Subcutaneous adipose tissue (tissue), 4 donors: ENCODE results near the gene PIEZO2. TPM values are rescaled to one million over a fixed set of nuclear protein-coding genes. Genes with fewer than 3 reads are reported as not detected.

Experiments used
- total RNA-seq, 4 donors: library from RNA; depleted of rRNA; stranded (reverse); fragments of >200 nt; gene quantifications; one replicate each; pipeline ENCODE4 v1.1.0, GENCODE V29; 2016
- TF ChIP-seq, protein P1 (sequence below): fragments of 450-650 bp; IDR thresholded peaks from one replicate; pipeline ENCODE4 v1.5.1; 2016; ENCODE audit warnings: low read depth, mild to moderate bottlenecking, control low read depth, antibody characterized with exemption, moderate library complexity

The PIEZO2 gene
- total RNA-seq, 4 donors from 2014 or later, result 0.85 to 2.2 (median 1.1) TPM

DNA sequence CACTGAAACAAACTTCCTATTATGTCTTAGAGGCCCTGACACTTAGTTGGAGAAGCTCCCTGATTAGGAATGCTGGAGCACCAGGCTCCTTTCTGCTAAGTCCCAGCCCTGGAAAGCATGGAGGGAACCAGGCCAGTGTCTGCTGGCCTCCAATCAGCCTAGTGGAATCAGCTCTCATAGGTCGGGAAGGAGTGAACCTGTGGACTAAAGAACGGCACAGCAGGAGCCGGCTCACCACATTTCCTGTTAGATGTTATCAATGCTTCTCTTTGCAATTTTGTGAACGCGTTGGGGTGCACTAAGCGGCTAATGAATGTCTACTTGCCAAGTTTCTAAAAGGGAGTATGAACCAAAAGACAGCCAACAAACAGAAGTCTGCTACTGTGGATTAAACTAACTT lies 326.9 kb downstream of the PIEZO2 start:
- TF ChIP-seq, protein P1, sequence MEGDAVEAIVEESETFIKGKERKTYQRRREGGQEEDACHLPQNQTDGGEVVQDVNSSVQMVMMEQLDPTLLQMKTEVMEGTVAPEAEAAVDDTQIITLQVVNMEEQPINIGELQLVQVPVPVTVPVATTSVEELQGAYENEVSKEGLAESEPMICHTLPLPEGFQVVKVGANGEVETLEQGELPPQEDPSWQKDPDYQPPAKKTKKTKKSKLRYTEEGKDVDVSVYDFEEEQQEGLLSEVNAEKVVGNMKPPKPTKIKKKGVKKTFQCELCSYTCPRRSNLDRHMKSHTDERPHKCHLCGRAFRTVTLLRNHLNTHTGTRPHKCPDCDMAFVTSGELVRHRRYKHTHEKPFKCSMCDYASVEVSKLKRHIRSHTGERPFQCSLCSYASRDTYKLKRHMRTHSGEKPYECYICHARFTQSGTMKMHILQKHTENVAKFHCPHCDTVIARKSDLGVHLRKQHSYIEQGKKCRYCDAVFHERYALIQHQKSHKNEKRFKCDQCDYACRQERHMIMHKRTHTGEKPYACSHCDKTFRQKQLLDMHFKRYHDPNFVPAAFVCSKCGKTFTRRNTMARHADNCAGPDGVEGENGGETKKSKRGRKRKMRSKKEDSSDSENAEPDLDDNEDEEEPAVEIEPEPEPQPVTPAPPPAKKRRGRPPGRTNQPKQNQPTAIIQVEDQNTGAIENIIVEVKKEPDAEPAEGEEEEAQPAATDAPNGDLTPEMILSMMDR, result no peak

- TF ChIP-seq, protein P1, result no peak
Measured at GRCh38 chr18:10820681-10821080, 328.7 kb downstream of the PIEZO2 start.

- TF ChIP-seq, protein P1, result no peak
Measured at GRCh38 chr18:10814336-10814735, 335.0 kb downstream of the PIEZO2 start.

DNA sequence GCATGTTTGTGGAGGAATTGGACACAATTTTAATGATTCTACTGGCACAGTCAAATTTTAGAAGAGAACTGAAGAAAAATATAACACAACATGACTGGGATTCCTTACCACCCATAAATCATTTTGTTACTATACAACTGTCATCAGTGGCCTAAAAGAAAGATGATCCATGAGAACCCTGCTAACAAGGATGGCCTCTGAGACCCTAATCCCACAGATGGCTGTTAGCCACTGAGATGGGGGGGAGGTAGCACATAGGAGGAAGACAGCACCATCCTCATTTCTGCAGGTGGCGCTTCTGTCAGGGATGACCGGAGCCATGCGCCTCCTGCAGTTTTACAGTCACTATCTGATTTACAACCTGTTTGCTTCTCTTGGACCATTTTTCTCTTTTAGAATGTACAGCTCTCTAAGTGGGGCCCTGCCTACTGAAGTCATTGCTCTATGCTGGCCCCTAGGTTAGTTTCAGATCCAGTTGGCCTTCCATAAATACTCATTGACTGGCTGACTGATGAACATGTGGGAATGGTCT lies 343.7 kb downstream of the PIEZO2 start:
- TF ChIP-seq, protein P1, result no peak

DNA sequence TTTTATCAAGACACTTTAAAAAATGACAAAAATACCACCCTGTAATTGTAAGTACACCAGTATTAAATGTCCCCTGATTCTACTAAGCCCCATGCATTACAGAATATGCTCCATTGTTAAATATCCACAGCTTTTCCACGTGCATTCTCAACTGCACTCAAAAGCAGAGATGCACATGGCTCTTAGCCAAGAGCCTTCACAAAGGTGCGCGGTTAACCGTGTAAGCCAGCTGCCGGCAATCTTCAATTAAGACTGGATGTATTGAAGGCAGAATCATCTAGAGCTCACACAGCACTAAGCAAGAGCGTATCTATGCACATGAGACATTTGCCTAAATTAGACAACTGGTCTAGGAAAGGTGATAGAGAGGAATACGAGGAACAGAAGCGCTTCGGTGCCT lies 345.2 kb downstream of the PIEZO2 start:
- TF ChIP-seq, protein P1, result no peak

DNA sequence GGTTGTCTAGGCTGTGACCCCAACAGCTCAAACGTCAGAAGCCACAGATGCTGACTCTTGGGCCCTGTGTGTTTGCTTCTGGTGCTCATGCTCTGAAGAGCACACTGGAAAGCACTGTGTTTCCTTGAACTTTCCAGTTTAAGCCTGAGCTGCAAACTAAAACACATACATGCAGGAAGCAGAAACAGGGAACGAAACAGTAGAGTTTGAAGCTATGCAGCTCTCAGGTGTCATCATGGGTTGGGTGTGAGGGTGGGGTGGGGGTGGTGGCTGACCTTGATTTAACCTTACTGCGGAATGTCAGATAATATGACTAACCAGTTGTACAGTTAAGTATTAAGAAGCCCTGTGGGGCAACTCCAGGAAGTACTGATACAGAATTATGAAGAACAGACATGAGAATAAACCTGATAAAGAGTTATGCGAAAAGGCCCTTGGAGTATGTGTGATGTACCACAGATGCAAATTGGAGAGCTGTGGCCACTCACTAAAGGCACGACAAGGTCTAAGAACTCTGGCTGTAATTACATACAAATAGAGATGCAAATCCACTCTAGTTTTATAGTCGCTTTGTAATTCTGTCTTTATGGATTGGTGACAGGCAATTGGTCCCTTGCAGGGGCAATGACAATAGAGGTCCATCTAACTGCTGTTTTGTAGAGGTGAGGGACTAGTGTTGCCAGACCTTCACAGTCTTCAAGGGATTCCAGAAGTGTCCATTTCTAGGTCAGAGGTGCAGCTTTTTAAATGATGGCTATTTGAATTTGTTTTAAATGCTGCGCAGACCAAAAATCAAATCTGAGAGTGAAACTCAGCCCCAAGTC lies 350.4 kb downstream of the PIEZO2 start:
- TF ChIP-seq, protein P1, result no peak

GRCh38 chr18:10797896-10798295 lies 351.5 kb downstream of the PIEZO2 start:
- TF ChIP-seq, protein P1, result no peak
